GM19324 (cell line): ENCODE results near the gene MX2.
"Not testable (repeated sequence)": the region's sequence is repeated elsewhere in the genome, so short reads cannot be mapped to it uniquely, and the experiment has no call there.

Source experiments
- ATAC-seq: cut with Tn5 transposase; IDR thresholded peaks from one replicate; pipeline ENCODE4 v1.9.1; 2021; ENCODE audit warnings: mild to moderate bottlenecking, moderate library complexity; ENCODE audit not compliant: unreplicated experiment, low FRiP score

MX2 gene

GRCh38 chr21:41337515-41337914 lies 24.3 kb upstream of the MX2 start:
- ATAC-seq = no peak

GRCh38 chr21:41338455-41338854 lies 23.4 kb upstream of the MX2 start:
- ATAC-seq = no peak

GRCh38 chr21:41342035-41342434 lies 19.8 kb upstream of the MX2 start:
- ATAC-seq = no peak

GRCh38 chr21:41344146-41344545 lies 17.7 kb upstream of the MX2 start:
- no peak for ATAC-seq

GRCh38 chr21:41345356-41345755 lies 16.5 kb upstream of the MX2 start:
- ATAC-seq = no peak

GRCh38 chr21:41345934-41346685 lies 15.7 kb upstream of the MX2 start:
- no peak for ATAC-seq

GRCh38 chr21:41346758-41347157 lies 15.1 kb upstream of the MX2 start:
- ATAC-seq = no peak

GRCh38 chr21:41348434-41348833 lies 13.4 kb upstream of the MX2 start:
- ATAC-seq = no peak

- no peak for ATAC-seq
Measured at GRCh38 chr21:41349126-41349525, 12.7 kb upstream of the MX2 start.

- no peak for ATAC-seq
Measured at GRCh38 chr21:41349619-41350390, 12.0 kb upstream of the MX2 start.

- ATAC-seq = no peak
Measured at GRCh38 chr21:41350436-41351155, 11.2 kb upstream of the MX2 start.

- ATAC-seq = no peak
Measured at GRCh38 chr21:41357546-41357945, 4.3 kb upstream of the MX2 start.

GRCh38 chr21:41358193-41359166 lies 3.3 kb upstream of the MX2 start:
- ATAC-seq = no peak

GRCh38 chr21:41359286-41359685 lies 2.5 kb upstream of the MX2 start:
- no peak for ATAC-seq

GRCh38 chr21:41359754-41360071 lies 2.1 kb upstream of the MX2 start:
- ATAC-seq = not testable (repeated sequence)

GRCh38 chr21:41360072-41360821 lies 1.6 kb upstream of the MX2 start:
- ATAC-seq = no peak

- peak; percentile 19 for ATAC-seq
Measured at GRCh38 chr21:41361053-41361785, 608 bp upstream of the MX2 start.

GRCh38 chr21:41362605-41363369 lies 960 bp downstream of the MX2 start:
- no peak for ATAC-seq
